ENCODE results near the gene GTPBP6.
A peak's percentile ranks its signal among the peaks of the same experiment; 100 is the strongest.
"Not testable (repeated sequence)": the region's sequence is repeated elsewhere in the genome, so short reads cannot be mapped to it uniquely, and the experiment has no call there.

Gene GTPBP6

GRCh38 chrX:334971-335757 is 16.6 kb upstream of the GTPBP6 start:
- no peak for DNase-seq (ENCODE audit: low read depth)

DNA sequence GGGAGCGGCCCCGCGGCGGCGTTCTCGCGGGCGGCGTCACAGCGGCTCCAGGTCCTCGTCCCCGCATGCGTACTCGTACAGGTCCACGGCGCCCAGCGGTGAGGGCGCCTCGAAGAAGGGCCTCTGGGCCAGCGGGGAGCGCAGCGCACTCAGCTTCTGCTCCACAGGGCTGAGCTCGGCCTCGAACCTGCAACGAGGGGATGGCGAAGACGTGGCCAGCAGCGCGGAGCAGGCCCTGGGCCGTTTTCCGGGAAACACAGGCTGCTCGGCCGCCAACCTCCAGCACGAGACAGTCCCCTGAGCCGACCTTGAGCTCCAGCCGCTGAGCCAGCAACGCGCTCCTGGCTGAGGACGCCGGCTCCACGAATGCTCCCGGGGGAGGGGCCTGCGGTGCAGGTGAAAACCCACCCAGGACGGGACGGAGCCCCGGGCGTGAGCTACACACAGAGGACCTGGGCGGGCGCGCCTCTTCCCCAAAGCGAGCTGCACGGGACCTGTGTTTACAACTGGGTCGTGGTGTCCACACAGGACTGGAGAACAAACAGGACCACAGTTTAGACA is 15.8 kb upstream of the GTPBP6 start:
- no peak for DNase-seq (ENCODE audit: low read depth)

DNA sequence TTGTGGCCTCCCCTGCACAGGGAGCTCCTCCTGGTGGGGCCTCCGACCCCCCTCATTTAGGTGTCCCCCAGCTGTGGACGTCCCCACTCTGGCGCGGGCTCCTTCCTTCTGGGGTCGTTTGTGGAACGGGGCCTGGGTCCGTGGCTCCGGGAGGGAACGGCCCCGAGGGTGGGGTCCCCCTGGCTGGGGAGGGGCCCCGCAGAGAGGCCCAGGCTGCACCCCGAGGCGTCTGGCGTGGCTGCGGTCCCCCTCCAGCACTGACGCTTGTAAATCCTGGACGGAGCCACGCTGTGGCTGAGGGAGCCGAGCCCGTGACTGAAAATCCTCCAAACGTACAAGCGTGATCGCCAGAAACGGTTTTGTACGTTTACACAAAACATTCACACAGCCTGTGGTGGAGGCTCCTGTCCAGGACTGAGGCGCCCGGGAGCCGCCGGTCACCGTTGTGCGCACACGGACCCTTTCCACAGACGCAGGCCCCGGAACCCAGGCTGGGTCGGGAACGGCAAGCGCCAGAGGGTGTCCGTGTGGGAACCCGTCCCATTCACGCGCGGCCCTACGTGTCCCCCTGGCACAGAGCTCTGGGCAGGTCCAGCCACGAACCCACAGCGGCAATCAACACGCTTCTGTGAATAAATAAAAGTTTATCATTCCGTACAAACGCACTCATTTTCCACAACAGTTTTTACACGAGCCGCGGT is 15.2 kb upstream of the GTPBP6 start:
- no peak for DNase-seq (ENCODE audit: low read depth)

DNA sequence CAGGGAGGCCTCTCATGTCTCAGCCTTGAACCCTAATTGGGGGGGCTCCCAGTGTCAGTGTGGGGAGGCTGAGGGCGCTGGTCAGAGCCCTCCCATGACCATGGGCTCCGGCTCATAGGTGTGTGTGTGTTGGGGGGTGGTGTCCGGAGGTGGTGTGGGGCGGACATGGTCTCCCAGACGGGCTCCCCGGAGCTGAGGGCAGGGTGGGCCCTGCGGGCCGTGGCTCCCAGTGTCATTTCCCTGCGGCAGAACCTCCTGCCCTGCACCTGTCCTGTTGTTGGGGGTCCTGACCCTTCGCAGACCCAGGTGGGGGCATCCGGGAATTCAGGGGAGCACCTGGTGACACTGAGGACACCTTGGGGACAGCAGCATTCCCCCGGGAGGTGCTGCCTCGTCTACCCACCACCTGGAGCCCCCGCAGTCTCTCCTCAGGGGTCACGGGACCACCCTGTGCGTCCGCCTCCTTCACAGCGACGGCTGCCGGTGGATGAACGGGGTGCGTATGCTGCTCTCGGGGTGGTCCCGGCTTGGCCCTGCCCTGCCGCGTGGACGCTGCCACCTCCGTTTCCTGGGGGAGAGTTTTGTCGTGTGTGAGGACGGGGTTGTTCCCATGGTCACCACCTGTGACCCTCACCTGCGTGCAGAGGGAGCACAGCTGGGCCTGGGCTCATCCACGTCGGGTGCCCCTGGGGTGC is 14.5 kb upstream of the GTPBP6 start:
- DNase-seq (ENCODE audit: low read depth): no peak

DNA sequence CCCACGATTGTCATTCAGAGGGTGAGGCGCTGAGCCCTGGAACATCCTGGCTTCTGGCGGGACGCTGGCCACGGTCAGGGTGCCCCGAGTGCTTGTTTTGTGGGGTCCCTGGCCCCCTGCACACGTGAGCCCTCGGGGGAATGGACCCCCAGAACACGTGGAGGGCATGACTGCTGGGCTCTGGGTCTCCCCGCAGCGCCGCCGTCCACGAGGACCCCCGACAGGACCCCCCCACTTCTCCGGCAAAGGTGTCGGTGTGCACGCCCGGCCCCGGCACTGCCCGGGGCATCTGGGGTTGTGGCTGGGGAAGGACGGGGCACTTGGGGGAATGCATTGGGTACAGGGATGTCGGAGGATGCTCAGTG is 13.9 kb upstream of the GTPBP6 start:
- DNase-seq (ENCODE audit: low read depth): no peak

DNA sequence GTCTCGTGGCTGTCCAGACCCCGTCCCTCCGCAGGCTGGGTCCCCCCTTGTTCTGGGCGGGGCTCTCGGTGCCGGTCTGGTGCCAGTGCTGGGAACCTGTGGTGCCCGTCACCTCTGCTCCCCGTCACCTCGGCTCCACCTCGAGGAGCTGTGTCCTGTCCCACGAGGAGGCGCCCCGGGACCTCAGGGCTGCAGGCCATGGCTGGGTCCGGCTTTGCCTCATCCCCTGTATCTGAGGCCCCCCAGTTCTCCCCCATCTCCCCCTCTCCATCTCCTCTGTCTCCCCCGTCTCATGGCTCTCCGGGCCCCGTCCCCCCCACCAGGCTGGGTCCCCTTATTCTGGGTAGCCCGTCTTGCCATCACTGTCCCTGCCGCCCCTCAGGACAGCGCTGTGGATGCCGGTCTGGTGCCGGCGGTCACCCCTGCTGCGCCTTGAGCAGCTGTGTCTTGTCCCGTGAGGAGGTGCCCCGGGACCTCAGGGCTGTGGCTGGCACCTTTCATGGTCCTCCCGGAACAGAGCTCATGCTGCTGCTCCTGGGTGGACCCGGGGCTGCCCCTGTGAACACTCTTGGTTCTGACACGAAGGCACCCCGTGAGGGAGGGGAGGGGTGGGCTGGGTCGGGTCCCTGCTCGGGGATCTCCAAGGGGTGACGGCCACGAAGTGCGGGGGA is 13.4 kb upstream of the GTPBP6 start:
- no peak for DNase-seq (ENCODE audit: low read depth)

GRCh38 chrX:331151-331824 is 12.7 kb upstream of the GTPBP6 start:
- peak; percentile 30 for DNase-seq (ENCODE audit: low read depth)

GRCh38 chrX:330726-331150 is 12.1 kb upstream of the GTPBP6 start:
- DNase-seq (ENCODE audit: low read depth): no peak

DNA sequence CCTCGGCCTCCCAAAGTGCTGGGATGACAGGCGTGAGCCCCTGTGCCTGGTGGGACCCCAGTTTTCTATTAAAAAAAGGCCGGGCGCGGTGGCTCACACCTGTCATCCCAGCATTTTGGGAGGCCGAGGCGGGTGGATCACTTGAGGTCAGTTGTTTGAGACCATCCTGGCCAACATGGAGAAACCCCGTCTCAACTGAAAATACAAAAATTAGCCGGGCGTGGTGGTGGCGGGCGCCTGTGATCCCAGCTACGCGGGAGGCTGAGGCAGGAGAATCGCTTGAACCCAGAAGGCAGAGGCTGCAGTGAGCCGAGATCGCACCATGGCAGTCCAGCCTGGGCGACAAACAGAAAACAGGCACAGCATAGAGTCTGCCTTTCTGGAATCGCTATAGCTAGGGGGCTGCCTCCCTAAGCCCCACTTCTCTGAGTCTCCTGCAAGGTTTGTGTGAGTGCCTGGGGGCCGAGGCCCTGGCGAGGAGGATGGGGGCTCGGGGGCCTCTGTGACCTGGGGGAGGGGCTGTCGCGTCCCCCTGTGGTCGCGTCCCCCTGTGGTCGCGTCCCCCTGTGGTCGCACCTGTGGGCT is 11.6 kb upstream of the GTPBP6 start:
- not testable (repeated sequence) for DNase-seq (ENCODE audit: low read depth)

GRCh38 chrX:329291-329910 is 10.8 kb upstream of the GTPBP6 start:
- no peak for DNase-seq (ENCODE audit: low read depth)

GRCh38 chrX:327660-328126 is 9.1 kb upstream of the GTPBP6 start:
- DNase-seq (ENCODE audit: low read depth): no peak

DNA sequence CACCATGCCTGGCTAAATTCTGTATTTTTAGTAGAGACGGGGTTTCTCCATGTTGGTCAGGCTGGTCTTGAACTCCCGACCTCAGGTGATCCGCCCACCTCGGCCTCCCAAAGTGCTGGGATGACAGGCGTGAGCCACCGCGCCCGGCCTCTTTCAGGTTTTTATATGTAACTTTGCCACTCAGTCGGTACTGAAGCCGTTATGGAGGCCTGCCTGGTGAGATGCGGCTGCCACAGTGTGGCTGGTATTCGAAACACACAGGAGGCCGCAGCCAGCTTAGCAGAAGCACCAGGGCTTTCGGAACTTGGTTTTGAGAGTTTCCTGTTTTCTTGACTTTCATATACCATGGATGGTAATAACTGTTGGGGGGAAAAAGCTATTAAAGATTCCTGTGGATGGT is 6.1 kb upstream of the GTPBP6 start:
- not testable (repeated sequence) for DNase-seq (ENCODE audit: low read depth)

- DNase-seq (ENCODE audit: low read depth): peak; percentile 90
Observed at GRCh38 chrX:323721-324628, 5.4 kb upstream of the GTPBP6 start.

- no peak for DNase-seq (ENCODE audit: low read depth)
Observed at GRCh38 chrX:320126-320783, 1.7 kb upstream of the GTPBP6 start.

DNA sequence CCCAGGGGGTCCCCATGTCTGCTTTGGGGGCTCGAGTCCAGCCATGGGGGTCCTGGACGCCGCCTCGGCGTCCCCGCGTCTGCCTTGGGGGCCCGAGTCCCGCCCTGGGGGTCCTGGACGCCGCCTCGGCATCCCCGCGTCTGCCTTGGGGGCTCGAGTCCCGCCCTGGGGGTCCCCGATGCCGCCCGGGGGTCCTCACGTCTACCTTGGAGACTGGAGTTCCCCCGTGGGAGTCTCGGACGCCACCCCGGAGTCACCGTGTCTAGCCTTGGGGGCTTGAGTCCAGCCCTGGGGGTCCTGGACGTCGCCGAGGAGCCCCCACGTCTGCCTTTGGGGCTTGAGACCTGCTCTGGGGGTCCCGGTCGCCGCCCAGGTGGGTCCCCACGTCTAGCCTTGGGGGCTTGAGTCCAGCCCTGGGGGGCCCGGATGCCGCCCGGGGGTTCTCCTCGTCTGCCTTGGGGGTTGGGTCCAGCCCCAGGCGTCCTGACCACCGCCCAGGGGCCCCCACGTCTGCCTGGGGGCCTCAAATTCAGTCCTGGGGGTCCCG is 1.1 kb upstream of the GTPBP6 start:
- no peak for DNase-seq (ENCODE audit: low read depth)

DNA sequence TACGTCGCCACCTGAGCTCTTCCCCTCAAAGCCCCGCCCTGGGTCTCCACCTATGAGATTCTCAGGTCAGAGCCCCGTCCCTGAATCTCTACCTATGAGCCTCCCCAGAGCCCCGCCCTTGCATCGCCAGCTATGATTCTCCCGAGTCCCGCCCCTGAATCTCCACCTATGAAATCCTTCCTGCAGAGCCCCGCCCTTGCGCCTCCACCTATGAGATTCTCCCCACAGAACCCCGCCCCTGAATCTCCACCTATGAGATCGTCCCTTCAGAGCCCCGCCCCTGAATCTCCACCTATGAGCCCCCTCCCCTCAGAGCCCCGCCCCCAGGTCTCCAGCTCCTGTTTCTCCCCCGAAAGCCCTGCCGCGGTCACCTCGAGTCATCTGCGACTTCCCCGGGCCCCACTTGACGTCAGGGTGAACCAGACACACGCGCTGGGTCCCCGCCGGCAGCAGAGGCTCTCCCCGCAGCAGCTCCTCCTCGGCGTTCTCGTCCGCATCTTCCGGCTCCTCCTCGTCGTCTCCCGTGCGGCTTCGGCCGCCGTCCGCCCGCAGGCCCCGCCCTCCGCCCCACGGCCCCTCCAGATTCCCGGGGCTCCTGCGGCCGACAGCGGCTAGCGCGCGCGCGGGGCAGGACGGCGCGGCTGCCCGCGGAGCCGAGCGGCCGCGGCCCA is 393 bp downstream of the GTPBP6 start:
- peak; percentile 98 for DNase-seq (ENCODE audit: low read depth)

DNA sequence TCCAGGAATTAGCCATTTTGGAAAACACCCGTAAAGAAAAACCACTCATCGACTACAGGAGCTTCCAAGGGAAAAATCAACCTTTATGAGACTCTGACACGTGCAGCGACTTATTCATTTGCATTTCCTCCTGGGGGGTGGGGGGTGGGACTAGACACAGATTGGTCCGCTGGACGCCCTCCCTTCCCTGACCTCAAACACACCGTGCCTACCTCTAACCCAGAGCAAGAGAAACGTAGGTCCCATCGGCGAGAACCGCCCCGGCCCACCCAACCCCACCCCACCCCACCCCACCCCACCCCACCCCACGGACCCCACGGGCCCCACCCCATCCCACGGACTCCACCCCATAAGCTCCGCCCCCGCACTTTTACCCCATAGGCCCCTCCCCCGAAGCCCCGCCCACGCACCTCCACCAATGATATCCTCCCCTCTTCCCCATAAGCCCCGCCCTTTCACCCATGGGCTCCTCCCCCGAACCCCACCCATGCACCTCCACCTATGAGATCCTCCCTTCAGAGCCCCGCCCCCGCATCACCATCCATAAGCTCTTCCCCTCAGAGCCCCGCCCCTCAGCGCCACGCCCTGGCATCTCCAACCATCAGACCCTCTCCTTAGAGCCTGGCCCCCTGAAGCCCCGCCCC is 1.1 kb downstream of the GTPBP6 start:
- no peak for DNase-seq (ENCODE audit: low read depth)

Measured in amniotic epithelial cell (primary cell).